Right atrium auricular region (tissue), 2 donors: ENCODE measurements around the gene MAP3K19. TPM values are rescaled to one million over a fixed set of nuclear protein-coding genes. Genes with fewer than 3 reads are reported as not detected.
"Not testable (repeated sequence)": the region's sequence is repeated elsewhere in the genome, so short reads cannot be mapped to it uniquely, and the experiment has no call there.

ENCODE experiments used
- DNase-seq: peaks from one replicate; pipeline ENCODE4 v3.0.0-alpha.2; 2019; ENCODE audit warnings: low spot score
- H3K27ac ChIP-seq, 2 donors: fragments of 200-600 bp; sonication (generic); 1 replicate in 1 of 2; 2 replicates in 1 of 2; pipeline ENCODE4 v1.5.1; 2016 to 2019
- H3K27me3 ChIP-seq, 2 donors: fragments of 200-600 bp; sonication (generic); one replicate each; pipeline versions ENCODE4 v1.5.1 to v1.6.0; 2017 to 2019
- H3K36me3 ChIP-seq: fragments of 200-600 bp; sonication (generic); one replicate; pipeline ENCODE4 v1.5.1; 2016
- H3K4me1 ChIP-seq, 2 donors: fragments of 200-600 bp; sonication (generic); one replicate each; pipeline versions ENCODE4 v1.5.1 to v1.6.0; 2017 to 2019
- H3K4me3 ChIP-seq, 2 donors: fragments of 200-600 bp; sonication (generic); 1 replicate in 1 of 2; 2 replicates in 1 of 2; pipeline ENCODE4 v1.5.1; 2017 to 2019; ENCODE audit warnings: mild to moderate bottlenecking in 1 of 2, moderate library complexity in 1 of 2
- H3K9me3 ChIP-seq, 2 donors: fragments of 200-600 bp; sonication (generic); one replicate each; pipeline ENCODE4 v1.5.1; 2019
- CTCF ChIP-seq, 2 donors: fragments of 200-600 bp; sonication (generic); IDR thresholded peaks; one replicate each; pipeline ENCODE4 v1.5.1; 2019; ENCODE audit warnings: antibody characterized with exemption in 2 of 2
- total RNA-seq, 2 donors: library from RNA; depleted of rRNA; stranded (reverse); fragments of >200 nt; gene quantifications; one replicate each; pipeline ENCODE4 v1.1.0, GENCODE V29; 2016

MAP3K19 gene
- total RNA-seq, 2 donors from 2014 or later: not detected

DNA sequence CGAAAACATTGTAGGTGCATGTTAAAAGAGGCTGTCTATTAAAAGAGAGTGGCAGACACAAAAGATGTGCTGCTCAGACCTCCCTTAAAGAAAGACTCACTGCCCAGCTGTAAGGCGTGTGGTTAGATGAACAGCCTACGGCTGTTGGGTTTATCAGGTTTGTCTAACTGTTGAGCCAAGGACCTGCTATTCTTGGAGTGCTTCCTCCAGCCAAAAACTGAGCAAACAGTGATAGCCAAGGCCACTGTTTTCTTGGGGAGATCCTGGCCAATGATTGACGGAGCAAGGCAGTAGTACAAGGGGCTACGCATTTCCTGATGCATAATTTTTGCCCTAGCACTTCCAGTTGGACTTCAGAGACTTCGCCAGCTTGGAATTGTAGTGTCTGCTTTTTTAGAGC lies 3.4 kb upstream of the MAP3K19 start:
- Histone ChIP-seq H3K4me3 (no peak overlapping the region), H3K27ac (peak overlapping the region; percentile 24 to 64), H3K9me3 (no peaks in the 10 kb centered on the region), H3K27me3 (no peaks in the 10 kb centered on the region), H3K36me3 (no peaks in the 10 kb centered on the region), H3K4me1 (peaks cover 0 to 38% of the 10 kb centered on the region in 2 donors)
- DNase-seq: no peak
- no peak for TF ChIP-seq CTCF (IDR thresholded peaks at IDR 0.05)

DNA sequence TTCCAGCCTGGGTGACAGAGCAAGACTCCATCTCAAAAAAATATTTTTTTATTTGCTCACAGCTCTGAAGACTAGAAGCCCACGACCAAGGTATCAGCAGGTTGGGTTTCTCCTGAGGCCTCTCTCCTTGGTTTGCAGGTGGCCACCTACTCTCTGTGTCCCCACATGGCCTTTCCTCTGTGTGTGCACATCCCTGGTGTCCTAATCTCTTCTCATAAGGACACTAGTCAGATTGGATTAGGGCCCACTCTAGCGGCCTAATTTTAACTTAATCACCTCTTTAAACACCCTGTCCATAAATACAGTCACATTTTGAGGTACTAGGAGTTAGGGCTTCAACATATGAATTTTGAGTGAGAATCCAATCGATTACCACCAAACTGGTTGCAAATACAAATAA lies 2.9 kb upstream of the MAP3K19 start:
- Histone ChIP-seq H3K27ac (peak overlapping the region; percentile 24 to 64), H3K36me3 (no peaks in the 10 kb centered on the region), H3K27me3 (no peaks in the 10 kb centered on the region), H3K4me3 (no peak overlapping the region), H3K9me3 (no peaks in the 10 kb centered on the region), H3K4me1 (peaks cover 0 to 34% of the 10 kb centered on the region in 2 donors)
- no peak for TF ChIP-seq CTCF (IDR thresholded peaks at IDR 0.05)
- DNase-seq: no peak

- no peak for TF ChIP-seq CTCF (IDR thresholded peaks at IDR 0.05)
- Histone ChIP-seq H3K9me3 (no peaks in the 10 kb centered on the region), H3K4me1 (peaks cover 0 to 14% of the 10 kb centered on the region in 2 donors), H3K4me3 (no peak overlapping the region), H3K27ac (no peak overlapping the region), H3K27me3 (no peaks in the 10 kb centered on the region), H3K36me3 (no peaks in the 10 kb centered on the region)
- no peak for DNase-seq
Measured at GRCh38 chr2:135048122-135048521, 875 bp upstream of the MAP3K19 start.

DNA sequence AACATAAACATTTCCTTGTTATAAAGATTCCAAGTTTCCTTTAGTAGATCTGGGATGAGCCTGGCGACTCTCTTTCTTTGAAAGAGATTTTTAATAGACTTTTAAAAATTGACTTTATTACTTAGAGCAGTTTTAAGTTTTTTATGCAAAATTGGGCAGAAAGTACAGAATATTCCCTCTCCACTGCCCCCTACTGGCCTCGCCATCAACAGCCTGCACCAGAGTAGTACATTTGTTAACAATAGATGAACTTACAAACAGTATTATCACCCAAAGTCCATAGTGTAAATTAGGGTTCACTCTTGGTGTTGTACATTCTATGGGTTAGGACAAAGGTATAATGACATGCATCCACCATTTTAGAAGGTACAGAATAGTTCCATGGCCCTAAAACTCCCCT lies 3.9 kb downstream of the MAP3K19 start:
- no peak overlapping the region for H3K4me3 ChIP-seq
- no peaks in the 10 kb centered on the region for H3K9me3 ChIP-seq
- DNase-seq: no peak
- no peaks in the 10 kb centered on the region for H3K36me3 ChIP-seq
- H3K27me3 ChIP-seq: no peaks in the 10 kb centered on the region
- peak in 1 of 2 donors; percentile 39 for TF ChIP-seq CTCF (IDR thresholded peaks at IDR 0.05)
- no peak overlapping the region for H3K27ac ChIP-seq
- peaks cover 0 to 7% of the 10 kb centered on the region in 2 donors for H3K4me1 ChIP-seq

DNA sequence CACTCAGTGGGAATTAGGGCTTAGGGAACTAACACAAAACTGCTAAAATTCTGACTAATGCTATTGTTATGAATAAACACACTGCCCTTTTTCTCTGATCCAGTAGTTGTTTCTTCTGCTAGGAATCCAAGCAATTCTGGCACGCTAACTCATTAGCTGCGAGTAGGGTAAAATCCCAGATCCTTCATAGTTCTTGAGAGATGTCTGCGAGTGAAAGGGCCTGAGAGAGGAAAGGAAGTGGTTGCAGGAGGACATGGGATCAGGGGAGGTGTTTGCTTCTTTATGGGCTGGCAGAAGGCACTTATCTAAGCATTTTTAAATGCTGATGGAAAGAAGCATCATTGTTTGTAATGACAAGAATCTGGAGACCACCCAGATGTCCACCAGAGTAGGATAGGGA lies 9.4 kb downstream of the MAP3K19 start:
- DNase-seq: no peak

DNA sequence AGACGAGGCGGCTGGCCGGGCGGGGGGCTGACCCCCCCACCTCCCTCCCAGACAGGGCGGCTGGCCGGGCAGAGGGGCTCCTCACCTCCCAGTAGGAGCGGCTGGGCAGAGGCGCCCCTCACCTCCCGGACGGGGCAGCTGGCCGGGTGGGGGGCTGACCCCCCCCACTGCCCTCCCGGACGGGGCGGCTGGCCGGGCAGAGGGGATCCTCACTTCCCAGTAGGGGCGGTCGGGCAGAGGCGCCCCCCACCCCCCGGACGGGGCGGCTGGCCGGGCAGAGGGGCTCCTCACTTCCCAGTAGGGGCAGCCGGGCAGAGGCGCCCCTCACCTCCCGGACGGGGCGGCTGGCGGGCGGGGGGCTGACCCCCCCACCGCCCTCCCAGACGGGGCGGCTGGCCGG lies 14.0 kb downstream of the MAP3K19 start:
- DNase-seq, H3K4me3 ChIP-seq, H3K4me1 ChIP-seq, H3K9me3 ChIP-seq, H3K27ac ChIP-seq, H3K36me3 ChIP-seq, H3K27me3 ChIP-seq: not testable (repeated sequence)

More for the DNA sequence above, 9.4 kb downstream of the MAP3K19 start:
- no peak for TF ChIP-seq CTCF (IDR thresholded peaks at IDR 0.05)
- no peaks in the 10 kb centered on the region for H3K4me1 ChIP-seq
- no peaks in the 10 kb centered on the region for H3K27me3 ChIP-seq
- no peak overlapping the region for H3K4me3 ChIP-seq
- no peaks in the 10 kb centered on the region for H3K9me3 ChIP-seq
- H3K36me3 ChIP-seq: no peaks in the 10 kb centered on the region
- H3K27ac ChIP-seq: no peak overlapping the region
